Progenitor cell of endocrine pancreas (in vitro differentiated cells): ENCODE measurements around the gene ACTL6B. TPM values are rescaled to one million over a fixed set of nuclear protein-coding genes. Genes with fewer than 3 reads are reported as not detected.

ENCODE experiments used
- DNase-seq: peaks from one replicate; pipeline ENCODE4 v3.0.0; 2021; ENCODE audit warnings: low spot score; ENCODE audit not compliant: unreplicated experiment
- H3K27ac Mint-ChIP-seq: 2 replicates; pipeline ENCODE4 v1.8.0; 2021; ENCODE audit warnings: mild to moderate bottlenecking, moderate library complexity, mixed read lengths
- H3K27me3 Mint-ChIP-seq: 2 replicates; pipeline ENCODE4 v1.8.0; 2021; ENCODE audit warnings: mixed read lengths
- H3K36me3 Mint-ChIP-seq: 2 replicates; pipeline ENCODE4 v1.8.0; 2022; ENCODE audit warnings: mixed read lengths; ENCODE audit not compliant: insufficient read depth
- H3K4me1 Mint-ChIP-seq: 2 replicates; pipeline ENCODE4 v1.8.0; 2021; ENCODE audit warnings: low read depth, mixed read lengths
- H3K4me3 Mint-ChIP-seq: 2 replicates; pipeline ENCODE4 v1.8.0; 2021; ENCODE audit warnings: low read depth, mild to moderate bottlenecking, moderate library complexity, mixed read lengths
- H3K9me3 Mint-ChIP-seq: 2 replicates; pipeline ENCODE4 v1.8.0; 2021; ENCODE audit warnings: low read depth, mixed read lengths
- CTCF ChIP-seq: fragments of 200-600 bp; sonication (generic); IDR thresholded peaks from one replicate; pipeline ENCODE4 v1.5.0; 2021; ENCODE audit warnings: antibody characterized with exemption, mild to moderate bottlenecking; ENCODE audit not compliant: unreplicated experiment
- total RNA-seq: library from RNA; stranded (reverse); gene quantifications from 2 replicates; pipeline ENCODE4 v1.2.1, GENCODE V29; 2021

ACTL6B gene
- total RNA-seq, 1 donor from 2014 or later = 4.2 TPM

- peaks cover 36% of the 10 kb centered on the region for H3K27me3 Mint-ChIP-seq
- H3K36me3 Mint-ChIP-seq = peaks cover 4% of the 10 kb centered on the region
- no peaks in the 10 kb centered on the region for H3K4me1 Mint-ChIP-seq
- TF ChIP-seq CTCF = no peak
- H3K9me3 Mint-ChIP-seq = no peaks in the 10 kb centered on the region
- DNase-seq = no peak
- no peak overlapping the region for H3K4me3 Mint-ChIP-seq
- no peak overlapping the region for H3K27ac Mint-ChIP-seq
These were observed 30.2 kb downstream of the ACTL6B start for GRCh38 chr7:100626055-100626454.

DNA sequence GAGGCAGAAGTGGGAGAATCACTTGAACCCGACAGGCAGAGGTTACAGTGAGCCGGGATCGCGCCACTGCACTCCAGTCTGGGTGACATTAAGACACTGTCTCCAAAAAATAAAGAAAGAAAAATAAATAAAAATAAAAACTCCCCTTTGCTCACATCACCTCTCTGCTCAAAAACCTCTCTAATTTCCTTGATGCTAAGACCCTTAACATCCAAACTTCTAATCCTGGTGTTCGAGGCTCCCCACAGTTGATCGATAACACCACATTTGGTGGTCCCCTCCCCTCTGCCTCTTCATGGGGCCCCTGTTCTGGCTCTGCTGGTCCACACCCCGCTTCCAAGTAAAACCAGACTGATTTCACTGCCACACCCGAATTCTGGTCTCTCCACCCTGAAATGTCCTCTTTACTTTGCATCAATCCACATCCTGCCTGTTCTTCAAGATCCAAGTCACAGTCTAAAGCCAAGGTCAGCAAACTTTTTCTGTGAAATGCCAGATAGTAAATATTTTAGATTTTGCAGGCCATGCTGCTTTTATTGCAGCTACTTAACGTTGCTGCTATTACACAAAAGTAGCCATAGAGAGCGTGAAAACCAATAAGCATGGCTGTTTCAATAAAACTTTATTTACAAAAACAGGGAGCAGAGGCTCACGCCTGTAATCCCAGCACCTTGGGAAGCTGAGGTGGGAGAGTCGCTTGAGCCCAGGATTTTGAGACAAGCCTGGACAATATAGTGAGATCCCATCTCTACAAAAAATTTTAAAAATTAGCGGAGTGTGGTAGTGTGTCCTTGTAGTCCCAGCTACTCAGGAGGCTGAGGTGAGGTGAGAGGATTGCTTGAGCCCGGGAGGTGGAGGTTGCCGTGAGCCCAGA lies 32.1 kb downstream of the ACTL6B start:
- no peaks in the 10 kb centered on the region for H3K9me3 Mint-ChIP-seq
- no peaks in the 10 kb centered on the region for H3K4me1 Mint-ChIP-seq
- DNase-seq = no peak
- peaks cover 6% of the 10 kb centered on the region for H3K36me3 Mint-ChIP-seq
- no peak overlapping the region for H3K27ac Mint-ChIP-seq
- H3K27me3 Mint-ChIP-seq = peaks cover 30% of the 10 kb centered on the region
- H3K4me3 Mint-ChIP-seq = no peak overlapping the region
- TF ChIP-seq CTCF = no peak

DNA sequence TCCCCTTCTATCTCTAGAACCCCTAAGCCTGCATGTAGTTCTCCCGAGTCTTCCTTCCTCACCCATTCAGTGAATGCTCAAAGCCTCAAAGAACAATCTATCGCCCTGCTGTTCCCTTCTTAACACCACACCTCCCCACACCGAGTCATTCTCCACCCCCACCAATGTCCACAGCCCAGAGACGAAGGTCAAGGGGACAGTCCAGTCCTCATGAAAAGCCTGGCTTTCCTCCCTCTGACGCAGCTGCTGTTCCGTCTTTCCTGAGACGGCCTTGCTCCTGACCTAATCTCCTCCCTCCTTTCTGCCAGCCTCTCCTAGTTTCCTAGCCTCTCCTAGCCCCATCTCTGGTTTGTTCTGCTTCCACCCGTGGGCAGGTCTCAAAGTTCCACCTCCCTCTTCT lies 34.7 kb downstream of the ACTL6B start:
- Mint-ChIP-seq H3K36me3 (peaks cover 6% of the 10 kb centered on the region), H3K27ac (no peak overlapping the region), H3K27me3 (peaks cover 17% of the 10 kb centered on the region), H3K4me1 (no peaks in the 10 kb centered on the region), H3K9me3 (no peaks in the 10 kb centered on the region), H3K4me3 (no peak overlapping the region)
- no peak for TF ChIP-seq CTCF
- no peak for DNase-seq

GRCh38 chr7:100620804-100621203 lies 35.4 kb downstream of the ACTL6B start:
- Mint-ChIP-seq H3K4me1 (no peaks in the 10 kb centered on the region), H3K4me3 (no peak overlapping the region), H3K27ac (no peak overlapping the region), H3K36me3 (peaks cover 6% of the 10 kb centered on the region), H3K9me3 (no peaks in the 10 kb centered on the region), H3K27me3 (peaks cover 10% of the 10 kb centered on the region)
- no peak for DNase-seq
- TF ChIP-seq CTCF = no peak

DNA sequence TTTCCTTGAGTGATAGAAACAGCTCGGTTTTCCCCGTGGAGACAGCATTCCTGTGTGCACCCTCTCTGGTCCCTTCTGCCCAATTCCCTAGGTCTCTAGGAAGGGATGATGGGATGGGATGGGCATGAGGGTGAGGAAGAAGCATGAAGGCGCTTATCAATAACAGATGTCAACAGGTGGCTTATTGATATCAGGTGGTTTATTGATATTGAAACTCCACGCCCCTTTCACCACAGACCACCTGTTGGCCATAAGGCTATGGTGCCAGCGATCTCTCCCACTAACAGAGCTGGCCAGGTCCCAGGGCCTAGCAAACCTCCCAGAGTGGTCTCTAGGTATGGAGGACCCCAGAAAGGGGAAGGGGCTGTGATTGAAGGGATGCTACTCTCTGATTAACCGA lies 36.0 kb downstream of the ACTL6B start:
- TF ChIP-seq CTCF = no peak
- no peaks in the 10 kb centered on the region for H3K9me3 Mint-ChIP-seq
- no peak for DNase-seq
- H3K27ac Mint-ChIP-seq = no peak overlapping the region
- H3K4me1 Mint-ChIP-seq = no peaks in the 10 kb centered on the region
- peaks cover 7% of the 10 kb centered on the region for H3K36me3 Mint-ChIP-seq
- peaks cover 5% of the 10 kb centered on the region for H3K27me3 Mint-ChIP-seq
- no peak overlapping the region for H3K4me3 Mint-ChIP-seq
